Prostate gland (tissue), 2 donors: ENCODE measurements around the gene MMD. TPM values are rescaled to one million over a fixed set of nuclear protein-coding genes. Genes with fewer than 3 reads are reported as not detected.

Experiments
- DNase-seq: peaks from one replicate; pipeline ENCODE4 v3.0.0-alpha.2; 2019; ENCODE audit warnings: low spot score
- H3K27ac ChIP-seq, 2 donors: fragments of 200-600 bp; sonication (generic); 2 replicates each; pipeline ENCODE4 v1.5.1; 2017 to 2019
- H3K27me3 ChIP-seq: fragments of 200-600 bp; sonication (generic); replicated peaks from 2 replicates; pipeline ENCODE4 v1.5.1; 2019; ENCODE audit not compliant: insufficient read depth
- H3K36me3 ChIP-seq, 2 donors: fragments of 200-600 bp; sonication (generic); 1 replicate in 1 of 2; 2 replicates in 1 of 2; pipeline versions ENCODE4 v1.5.1 to v1.8.1; 2017 to 2019
- H3K4me1 ChIP-seq: fragments of 200-600 bp; sonication (generic); replicated peaks from 2 replicates; pipeline ENCODE4 v1.5.1; 2019
- H3K4me3 ChIP-seq, 2 donors: fragments of 200-600 bp; sonication (generic); 2 replicates each; pipeline ENCODE4 v1.5.1; 2017 to 2019
- H3K9me3 ChIP-seq: fragments of 200-600 bp; sonication (generic); 2 replicates; pipeline ENCODE4 v1.5.1; 2017
- POLR2A ChIP-seq: fragments of 450-650 bp; IDR thresholded peaks from one replicate; pipeline ENCODE4 v1.6.1; 2016; ENCODE audit warnings: antibody characterized with exemption, mild to moderate bottlenecking
- POLR2AphosphoS5 ChIP-seq: sonication (generic); formaldehyde crosslinking; IDR thresholded peaks from one replicate; pipeline ENCODE4 v1.6.1; 2017; ENCODE audit warnings: antibody characterized with exemption
- WGBS: methylation state at CpG from one replicate; pipeline ENCODE4 v1.1.5; 2018; 5-methylcytosine and 5-hydroxymethylcytosine counted together
- intact Hi-C: fragments of 100-400 bp; cut with DNase I; formaldehyde crosslinking; loops from one replicate; pipeline ENCODE4 v1.14.2; 2022
- total RNA-seq, 2 donors: library from RNA; depleted of rRNA; stranded (reverse); fragments of >200 nt; gene quantifications; one replicate each; pipeline ENCODE4 v1.1.0, GENCODE V29; 2016
- TF ChIP-seq, protein P1 (sequence below), 4 experiments: fragments of 200-600 bp in 2 of 4; fragments of 450-650 bp in 2 of 4; sonication (generic) in 2 of 4; IDR thresholded peaks; 1 replicate in 3 of 4; 2 replicates in 1 of 4; pipeline ENCODE4 v1.5.1; 2016 to 2019; ENCODE audit warnings: antibody characterized with exemption in 4 of 4, mild to moderate bottlenecking in 2 of 4, moderate library complexity in 2 of 4

The MMD gene
- total RNA-seq, 2 donors from 2014 or later: 8.7 to 55.0 TPM

DNA sequence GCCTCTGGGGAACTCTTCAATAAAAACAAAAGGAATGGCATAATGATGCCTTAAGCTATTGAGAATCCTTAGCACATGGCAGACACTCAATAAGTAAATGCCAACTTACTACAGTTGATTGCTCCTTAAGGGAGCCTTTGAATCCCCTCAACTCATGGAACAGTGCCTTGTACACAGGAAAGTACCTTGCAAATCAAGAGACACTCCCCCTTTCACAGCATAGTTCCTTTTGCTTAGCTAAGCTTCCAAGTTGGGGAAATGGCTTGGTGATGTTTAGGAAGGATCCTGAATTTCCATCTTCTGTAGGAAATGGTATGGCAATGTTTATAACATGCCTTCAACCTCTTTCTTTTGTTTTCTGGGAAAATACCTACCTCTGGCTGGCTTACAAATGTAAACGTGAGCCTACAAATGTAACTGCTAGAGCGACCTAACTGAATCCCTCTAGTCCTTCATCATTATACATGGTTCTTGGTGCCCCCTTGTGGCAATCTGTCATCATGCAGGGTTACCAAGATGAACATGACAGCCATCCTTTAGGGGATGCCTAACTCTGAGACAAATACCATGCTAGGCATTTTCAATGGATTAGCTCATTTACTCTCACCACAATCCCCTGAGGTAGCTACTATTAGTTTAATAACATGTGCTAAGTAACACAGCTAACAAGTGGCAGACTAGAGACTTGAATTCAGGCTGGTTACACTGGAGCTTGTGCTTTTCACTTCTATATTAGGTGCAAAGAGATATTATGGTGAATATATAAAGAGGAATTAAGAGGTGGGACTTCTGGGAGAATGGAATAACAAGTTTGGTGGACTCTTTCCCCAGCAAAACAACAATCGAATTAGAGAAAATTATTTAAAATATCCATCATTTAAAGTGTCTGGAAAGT, 65.0 kb downstream of the MMD start:
- Histone ChIP-seq H3K4me1 (no peaks in the 10 kb centered on the region), H3K9me3 (no peaks in the 10 kb centered on the region), H3K36me3 (no peaks in the 10 kb centered on the region), H3K27me3 (no peaks in the 10 kb centered on the region), H3K4me3 (no peak overlapping the region), H3K27ac (no peak overlapping the region)
- TF ChIP-seq POLR2AphosphoS5: peak; percentile 5
- TF ChIP-seq, protein P1, sequence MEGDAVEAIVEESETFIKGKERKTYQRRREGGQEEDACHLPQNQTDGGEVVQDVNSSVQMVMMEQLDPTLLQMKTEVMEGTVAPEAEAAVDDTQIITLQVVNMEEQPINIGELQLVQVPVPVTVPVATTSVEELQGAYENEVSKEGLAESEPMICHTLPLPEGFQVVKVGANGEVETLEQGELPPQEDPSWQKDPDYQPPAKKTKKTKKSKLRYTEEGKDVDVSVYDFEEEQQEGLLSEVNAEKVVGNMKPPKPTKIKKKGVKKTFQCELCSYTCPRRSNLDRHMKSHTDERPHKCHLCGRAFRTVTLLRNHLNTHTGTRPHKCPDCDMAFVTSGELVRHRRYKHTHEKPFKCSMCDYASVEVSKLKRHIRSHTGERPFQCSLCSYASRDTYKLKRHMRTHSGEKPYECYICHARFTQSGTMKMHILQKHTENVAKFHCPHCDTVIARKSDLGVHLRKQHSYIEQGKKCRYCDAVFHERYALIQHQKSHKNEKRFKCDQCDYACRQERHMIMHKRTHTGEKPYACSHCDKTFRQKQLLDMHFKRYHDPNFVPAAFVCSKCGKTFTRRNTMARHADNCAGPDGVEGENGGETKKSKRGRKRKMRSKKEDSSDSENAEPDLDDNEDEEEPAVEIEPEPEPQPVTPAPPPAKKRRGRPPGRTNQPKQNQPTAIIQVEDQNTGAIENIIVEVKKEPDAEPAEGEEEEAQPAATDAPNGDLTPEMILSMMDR (IDR thresholded peaks at IDR 0.05): peak; percentile 50 to 68 (median 59)
- TF ChIP-seq POLR2A: no peak
- peak; percentile 62 for DNase-seq
- WGBS: 44% methylated on average over 3 of the region's 3 CpGs
- intact Hi-C loops: loop anchor here (10.0 kb wide), 1 partner anchor 158 kb away; the partner anchor contains the start of gene SMIM36

DNA sequence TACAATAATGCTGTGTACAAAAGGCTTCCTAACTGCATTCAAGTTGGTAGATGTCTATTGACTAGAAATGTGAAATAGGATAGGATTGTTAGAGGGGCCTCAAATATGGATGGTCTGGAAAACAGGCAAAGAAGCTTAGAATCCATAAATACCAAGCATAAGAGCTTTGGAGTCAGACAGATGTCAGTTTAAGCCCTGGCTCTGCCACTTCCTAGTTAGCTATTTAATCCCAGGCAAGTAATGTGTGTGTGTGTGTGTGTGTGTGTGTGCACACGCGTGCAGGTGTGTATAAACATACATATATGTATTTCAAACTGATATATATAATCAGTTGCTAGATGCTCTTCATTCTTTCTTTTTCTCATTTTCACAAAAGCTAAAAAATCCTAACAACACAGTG, 66.7 kb downstream of the MMD start:
- WGBS: 98% methylated on average over 2 of the region's 2 CpGs
- no peak for DNase-seq
- no peaks in the 10 kb centered on the region for H3K4me1 ChIP-seq
- TF ChIP-seq POLR2AphosphoS5 (no peak), POLR2A (no peak)
- TF ChIP-seq, protein P1 (IDR thresholded peaks at IDR 0.05): no peak
- no peak overlapping the region for H3K27ac ChIP-seq
- no peaks in the 10 kb centered on the region for H3K36me3 ChIP-seq
- intact Hi-C loops: loop anchor here (10.0 kb wide), 1 partner anchor 160 kb away; the partner anchor contains the start of gene SMIM36
- no peak overlapping the region for H3K4me3 ChIP-seq
- H3K9me3 ChIP-seq: no peaks in the 10 kb centered on the region
- H3K27me3 ChIP-seq: no peaks in the 10 kb centered on the region

DNA sequence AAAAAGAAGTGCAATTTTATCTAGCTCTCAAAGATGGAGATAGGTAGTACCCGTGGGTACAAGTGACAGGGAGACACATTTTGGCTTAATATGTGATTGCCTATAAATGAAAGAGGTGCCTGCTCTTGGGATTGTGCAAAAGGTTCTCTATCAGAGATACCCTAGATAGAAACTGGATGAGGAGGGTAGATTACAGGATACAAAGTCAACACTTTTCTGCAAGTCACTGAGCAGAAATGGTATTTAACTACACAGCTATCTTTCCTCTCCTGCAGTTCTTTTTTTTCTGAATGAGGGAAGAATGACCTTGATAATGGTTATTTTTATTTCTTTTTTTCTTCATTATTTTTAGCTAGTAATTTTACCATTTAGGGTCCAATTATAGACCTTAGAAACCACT, 67.6 kb downstream of the MMD start:
- H3K27ac ChIP-seq: no peak overlapping the region
- H3K36me3 ChIP-seq: no peaks in the 10 kb centered on the region
- no peaks in the 10 kb centered on the region for H3K4me1 ChIP-seq
- intact Hi-C loops: loop anchor here (10.0 kb wide), 1 partner anchor 161 kb away; the partner anchor contains the start of gene SMIM36
- TF ChIP-seq POLR2A: no peak
- no peak for TF ChIP-seq POLR2AphosphoS5
- TF ChIP-seq, protein P1 (IDR thresholded peaks at IDR 0.05): no peak
- no peaks in the 10 kb centered on the region for H3K27me3 ChIP-seq
- 63% methylated on average over 1 of the region's 1 CpG for WGBS
- no peak for DNase-seq
- no peak overlapping the region for H3K4me3 ChIP-seq
- H3K9me3 ChIP-seq: no peaks in the 10 kb centered on the region

DNA sequence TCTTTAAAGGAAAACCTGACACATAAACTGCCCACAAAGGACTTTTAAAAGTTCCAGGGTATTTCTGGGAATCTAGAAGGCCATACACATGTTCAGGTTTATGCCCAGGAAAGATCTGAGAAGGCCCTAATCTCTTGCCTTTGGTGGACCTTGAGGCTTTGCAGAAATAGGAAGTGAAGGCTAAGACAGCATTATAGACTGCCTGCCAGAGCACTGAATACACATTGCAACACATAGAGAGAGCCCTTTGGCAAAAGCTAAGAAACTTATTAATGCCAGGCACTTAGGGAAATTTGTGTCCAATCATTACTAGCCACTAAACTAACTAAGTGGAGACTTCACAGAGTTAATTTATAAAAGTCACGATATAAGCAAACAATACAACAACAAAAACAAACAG, 70.4 kb downstream of the MMD start:
- 93% methylated on average over 1 of the region's 1 CpG for WGBS
- no peak for DNase-seq
- Histone ChIP-seq H3K36me3 (no peaks in the 10 kb centered on the region), H3K27ac (no peak overlapping the region), H3K4me3 (no peak overlapping the region), H3K27me3 (no peaks in the 10 kb centered on the region), H3K4me1 (no peaks in the 10 kb centered on the region), H3K9me3 (no peaks in the 10 kb centered on the region)
- no peak for TF ChIP-seq POLR2A
- intact Hi-C loops: loop anchor here (2.0 to 10.0 kb wide), 2 partner anchors 108 to 164 kb away; partner anchors contain the start of gene SMIM36

DNA sequence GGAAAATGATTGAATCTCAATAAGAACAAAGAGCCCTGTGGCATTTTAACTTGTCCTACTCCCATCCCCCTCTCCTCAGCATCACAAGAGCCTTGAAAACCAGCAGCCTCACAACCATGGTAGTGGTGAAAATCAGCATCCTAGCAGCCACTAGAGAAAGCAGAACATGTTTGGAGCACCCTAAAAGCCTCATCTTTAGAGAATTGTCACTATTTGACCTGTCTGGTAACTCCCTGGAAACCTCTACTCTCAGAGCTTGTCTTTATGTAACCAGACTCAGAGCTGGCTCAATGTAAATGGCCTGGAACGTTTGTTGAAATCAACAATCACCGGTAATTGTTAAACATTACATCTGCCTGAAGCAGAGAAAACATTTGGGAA, 70.8 kb downstream of the MMD start:
- H3K9me3 ChIP-seq: no peaks in the 10 kb centered on the region
- TF ChIP-seq POLR2AphosphoS5 (no peak), POLR2A (no peak)
- TF ChIP-seq, protein P1 (IDR thresholded peaks at IDR 0.05): no peak
- intact Hi-C loops: loop anchor here (2.0 to 10.0 kb wide), 2 partner anchors 108 to 164 kb away; partner anchors contain the start of gene SMIM36
- no peaks in the 10 kb centered on the region for H3K4me1 ChIP-seq
- H3K27me3 ChIP-seq: no peaks in the 10 kb centered on the region
- no peak for DNase-seq
- no peak overlapping the region for H3K4me3 ChIP-seq
- H3K36me3 ChIP-seq: no peaks in the 10 kb centered on the region
- H3K27ac ChIP-seq: no peak overlapping the region
- WGBS: 25% methylated on average over 2 of the region's 2 CpGs
